Measurements from ENCODE around the gene FBXW2. TPM values are rescaled to one million over a fixed set of nuclear protein-coding genes. Genes with fewer than 3 reads are reported as not detected.

Gene FBXW2
- total RNA-seq, 1 experiment from 2014 or later = 62.1 TPM

- no peak overlapping the region for H2BK5ac ChIP-seq (ENCODE audit: insufficient read length, low read length)
- no peak for TF ChIP-seq CTCF (conservative IDR thresholded peaks at IDR 0.05)
- peaks cover 2% of the 10 kb centered on the region for H3K23me2 ChIP-seq (ENCODE audit: insufficient read length, low read depth, low read length, poor library complexity, severe bottlenecking)
- H2BK120ac ChIP-seq (ENCODE audit: low read depth, low read length, poor library complexity, severe bottlenecking) = no peak overlapping the region
- H3K4ac ChIP-seq (ENCODE audit: low read depth, low read length) = no peak overlapping the region
- H3K79me1 ChIP-seq (ENCODE audit: insufficient read depth, low read depth, low read length, poor library complexity, severe bottlenecking) = no peaks in the 10 kb centered on the region
- no peak overlapping the region for H2BK15ac ChIP-seq (ENCODE audit: low read depth, low read length)
- H2BK20ac ChIP-seq (ENCODE audit: low read depth, low read length, poor library complexity, severe bottlenecking) = no peak overlapping the region
- Mint-ChIP-seq H3K27ac (no peak overlapping the region), H3K4me1 (peaks cover 4 to 8% of the 10 kb centered on the region in 2 experiments; a peak in 2 of 4 replicates), H3K9me3 (no peaks in the 10 kb centered on the region; a peak in 1 of 5 replicates), H3K4me3 (no peak overlapping the region), H3K36me3 (ENCODE audit: insufficient read depth in 1 of 3, low read depth in 3 of 3) (no peaks in the 10 kb centered on the region), H3K27me3 (ENCODE audit: low read depth) (peaks cover 15% of the 10 kb centered on the region)
- no peak overlapping the region for H2AFZ ChIP-seq (ENCODE audit: low read length)
- no peak overlapping the region for H3K27ac ChIP-seq (ENCODE audit: insufficient read length, low read depth, low read length)
- no peak overlapping the region for H3K18ac ChIP-seq (ENCODE audit: insufficient read length, low read depth, low read length)
- no peak overlapping the region for H3K9ac ChIP-seq (ENCODE audit: extremely low read depth, insufficient read length, low read length)
- H4K20me1 ChIP-seq (ENCODE audit: control insufficient read depth, insufficient read depth, insufficient read length) = no peaks in the 10 kb centered on the region
- no peaks in the 10 kb centered on the region for H3K9me3 ChIP-seq (ENCODE audit: control insufficient read depth, low read depth, low read length)
- no peaks in the 10 kb centered on the region for H3K79me2 ChIP-seq (ENCODE audit: insufficient read depth, low read length)
- no peak overlapping the region for H4K91ac ChIP-seq (ENCODE audit: insufficient read length, low read depth, low read length)
- H3K27me3 ChIP-seq (ENCODE audit: insufficient read depth, low read length) = no peaks in the 10 kb centered on the region
- no peak overlapping the region for H3T11ph ChIP-seq (ENCODE audit: low read length)
- H4K5ac ChIP-seq (ENCODE audit: insufficient read length, low read depth, low read length) = no peak overlapping the region
- H3K56ac ChIP-seq (ENCODE audit: insufficient read length, low read depth, low read length) = no peak overlapping the region
- no peak overlapping the region for H2BK12ac ChIP-seq (ENCODE audit: insufficient read length, low read depth, low read length)
- no peak overlapping the region for H3K23ac ChIP-seq (ENCODE audit: insufficient read length, low read depth, low read length)
- H3K4me1 ChIP-seq (ENCODE audit: insufficient read depth, low read length) = no peaks in the 10 kb centered on the region
- H3K14ac ChIP-seq (ENCODE audit: insufficient read depth, low read length) = no peak overlapping the region
- H2AK5ac ChIP-seq (ENCODE audit: insufficient read length, low read length) = no peak overlapping the region
- H3K4me2 ChIP-seq (ENCODE audit: insufficient read depth, insufficient read length, low read length) = no peak overlapping the region
- DNase-seq = no peak
- no CpG with 5 or more reads among the region's 2 CpGs for WGBS (ENCODE audit: extremely low coverage, insufficient read length, low lambda C conversion rate)
- H4K8ac ChIP-seq (replicated peaks; ENCODE audit: insufficient read length, low read depth, low read length) = no peak overlapping the region
Observed at GRCh38 chr9:120726484-120726883, 66.7 kb downstream of the FBXW2 start.

Measured in H9 (cell line).